SU-DHL-6 (cell line): ENCODE results near the gene POLD4.

Experiments
- EZH2phosphoT487 ChIP-seq: fragments of 200-600 bp; sonication (generic), shearing (Covaris generic); conservative IDR thresholded peaks from 2 replicates; pipeline ENCODE4 v1.6.1; 2018; ENCODE audit warnings: mild to moderate bottlenecking, antibody characterized with exemption, low read length, moderate library complexity, mixed read lengths
- TF ChIP-seq, protein P1 (sequence below): fragments of 200-600 bp; sonication (generic); IDR thresholded peaks from one replicate; pipeline ENCODE4 v1.5.1; 2017; ENCODE audit warnings: antibody characterized with exemption, mild to moderate bottlenecking, low read length, moderate library complexity; ENCODE audit not compliant: insufficient read depth, poor library complexity, severe bottlenecking

DNA sequence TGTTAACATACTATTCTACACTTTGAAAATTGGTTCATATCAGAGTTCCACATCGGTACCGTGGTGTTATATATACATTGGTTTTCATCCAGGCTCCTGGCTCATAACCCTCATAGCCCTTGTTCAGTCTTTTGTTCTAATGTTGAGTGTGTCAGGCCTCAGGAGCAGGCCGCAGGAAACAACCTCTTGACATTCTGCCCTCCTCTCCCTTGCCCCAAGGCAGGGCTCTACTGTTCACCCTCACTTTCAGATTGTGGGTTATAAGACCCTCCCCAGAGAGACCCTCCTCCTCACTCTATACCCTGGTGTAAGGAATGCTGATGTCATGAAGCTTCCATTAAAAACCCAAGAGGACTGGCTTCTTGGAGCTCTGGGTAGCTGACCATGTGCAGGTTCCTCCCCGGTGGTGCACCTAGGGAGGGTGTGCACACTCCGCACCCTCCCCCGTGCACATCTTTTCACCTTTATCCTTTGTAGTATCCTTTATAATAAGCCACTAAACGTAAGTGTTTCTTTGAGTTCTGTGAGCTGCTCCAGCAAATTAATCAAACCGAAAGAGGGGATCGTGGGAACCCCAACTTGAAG lies 37.9 kb downstream of the POLD4 start:
- TF ChIP-seq, protein P1, sequence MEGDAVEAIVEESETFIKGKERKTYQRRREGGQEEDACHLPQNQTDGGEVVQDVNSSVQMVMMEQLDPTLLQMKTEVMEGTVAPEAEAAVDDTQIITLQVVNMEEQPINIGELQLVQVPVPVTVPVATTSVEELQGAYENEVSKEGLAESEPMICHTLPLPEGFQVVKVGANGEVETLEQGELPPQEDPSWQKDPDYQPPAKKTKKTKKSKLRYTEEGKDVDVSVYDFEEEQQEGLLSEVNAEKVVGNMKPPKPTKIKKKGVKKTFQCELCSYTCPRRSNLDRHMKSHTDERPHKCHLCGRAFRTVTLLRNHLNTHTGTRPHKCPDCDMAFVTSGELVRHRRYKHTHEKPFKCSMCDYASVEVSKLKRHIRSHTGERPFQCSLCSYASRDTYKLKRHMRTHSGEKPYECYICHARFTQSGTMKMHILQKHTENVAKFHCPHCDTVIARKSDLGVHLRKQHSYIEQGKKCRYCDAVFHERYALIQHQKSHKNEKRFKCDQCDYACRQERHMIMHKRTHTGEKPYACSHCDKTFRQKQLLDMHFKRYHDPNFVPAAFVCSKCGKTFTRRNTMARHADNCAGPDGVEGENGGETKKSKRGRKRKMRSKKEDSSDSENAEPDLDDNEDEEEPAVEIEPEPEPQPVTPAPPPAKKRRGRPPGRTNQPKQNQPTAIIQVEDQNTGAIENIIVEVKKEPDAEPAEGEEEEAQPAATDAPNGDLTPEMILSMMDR: no peak
- no peak for TF ChIP-seq EZH2phosphoT487
